GM18867 (cell line): ENCODE results near the gene KCNG2.
"Not testable (repeated sequence)": the region's sequence is repeated elsewhere in the genome, so short reads cannot be mapped to it uniquely, and the experiment has no call there.

Experiments
- ATAC-seq: cut with Tn5 transposase; IDR thresholded peaks from one replicate; pipeline ENCODE4 v1.9.1; 2021; ENCODE audit warnings: mild to moderate bottlenecking, moderate library complexity; ENCODE audit not compliant: unreplicated experiment

The KCNG2 gene, protein sequence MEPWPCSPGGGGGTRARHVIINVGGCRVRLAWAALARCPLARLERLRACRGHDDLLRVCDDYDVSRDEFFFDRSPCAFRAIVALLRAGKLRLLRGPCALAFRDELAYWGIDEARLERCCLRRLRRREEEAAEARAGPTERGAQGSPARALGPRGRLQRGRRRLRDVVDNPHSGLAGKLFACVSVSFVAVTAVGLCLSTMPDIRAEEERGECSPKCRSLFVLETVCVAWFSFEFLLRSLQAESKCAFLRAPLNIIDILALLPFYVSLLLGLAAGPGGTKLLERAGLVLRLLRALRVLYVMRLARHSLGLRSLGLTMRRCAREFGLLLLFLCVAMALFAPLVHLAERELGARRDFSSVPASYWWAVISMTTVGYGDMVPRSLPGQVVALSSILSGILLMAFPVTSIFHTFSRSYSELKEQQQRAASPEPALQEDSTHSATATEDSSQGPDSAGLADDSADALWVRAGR

DNA sequence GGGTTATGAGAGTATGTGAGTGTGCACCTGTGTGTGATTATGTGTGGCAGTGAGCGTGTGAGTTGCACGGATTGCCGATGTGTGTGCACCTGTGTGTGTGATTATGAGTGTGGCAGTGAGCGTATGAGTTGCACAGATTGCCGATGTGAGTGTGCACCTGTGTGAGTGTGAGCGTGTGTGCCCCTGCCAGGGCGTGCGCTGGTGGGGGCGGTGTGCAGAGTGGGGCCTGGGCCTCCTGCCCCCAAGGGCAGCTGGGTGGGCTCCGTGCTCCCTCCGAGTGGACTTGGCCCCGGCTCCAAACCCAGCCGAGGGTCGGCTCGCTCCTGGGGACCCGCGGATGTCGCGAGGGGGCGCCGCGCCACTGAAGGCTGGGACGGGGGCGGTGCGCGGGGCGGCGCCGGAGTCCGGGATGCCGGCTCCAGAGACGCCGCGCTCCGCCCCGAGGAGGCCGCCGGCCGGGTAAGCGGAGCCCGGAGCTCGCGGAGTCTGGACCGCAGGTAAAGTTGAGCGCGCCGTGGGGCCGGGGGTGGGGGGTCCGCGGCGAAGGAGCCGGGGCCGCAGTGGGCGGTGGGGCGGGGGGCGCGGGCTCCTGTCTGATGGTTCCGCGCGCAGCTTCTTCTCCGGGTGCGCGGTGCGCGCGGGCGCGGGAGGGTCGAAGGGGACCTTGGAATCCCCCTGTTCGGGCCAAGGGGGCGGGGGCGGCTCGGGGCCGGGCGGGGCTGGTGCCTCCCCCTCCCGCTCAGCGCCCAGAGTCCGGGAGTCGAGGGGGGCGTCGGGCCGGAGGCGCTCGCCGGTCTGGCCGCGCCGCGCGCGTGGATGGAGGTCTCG, at the start of gene KCNG2:
Gene KCNG2, plus strand, starts transcription at position 421 of the 828 bp plus-strand sequence. CDS start 65,730 bp downstream, outside the sequence.
- no peak for ATAC-seq

DNA sequence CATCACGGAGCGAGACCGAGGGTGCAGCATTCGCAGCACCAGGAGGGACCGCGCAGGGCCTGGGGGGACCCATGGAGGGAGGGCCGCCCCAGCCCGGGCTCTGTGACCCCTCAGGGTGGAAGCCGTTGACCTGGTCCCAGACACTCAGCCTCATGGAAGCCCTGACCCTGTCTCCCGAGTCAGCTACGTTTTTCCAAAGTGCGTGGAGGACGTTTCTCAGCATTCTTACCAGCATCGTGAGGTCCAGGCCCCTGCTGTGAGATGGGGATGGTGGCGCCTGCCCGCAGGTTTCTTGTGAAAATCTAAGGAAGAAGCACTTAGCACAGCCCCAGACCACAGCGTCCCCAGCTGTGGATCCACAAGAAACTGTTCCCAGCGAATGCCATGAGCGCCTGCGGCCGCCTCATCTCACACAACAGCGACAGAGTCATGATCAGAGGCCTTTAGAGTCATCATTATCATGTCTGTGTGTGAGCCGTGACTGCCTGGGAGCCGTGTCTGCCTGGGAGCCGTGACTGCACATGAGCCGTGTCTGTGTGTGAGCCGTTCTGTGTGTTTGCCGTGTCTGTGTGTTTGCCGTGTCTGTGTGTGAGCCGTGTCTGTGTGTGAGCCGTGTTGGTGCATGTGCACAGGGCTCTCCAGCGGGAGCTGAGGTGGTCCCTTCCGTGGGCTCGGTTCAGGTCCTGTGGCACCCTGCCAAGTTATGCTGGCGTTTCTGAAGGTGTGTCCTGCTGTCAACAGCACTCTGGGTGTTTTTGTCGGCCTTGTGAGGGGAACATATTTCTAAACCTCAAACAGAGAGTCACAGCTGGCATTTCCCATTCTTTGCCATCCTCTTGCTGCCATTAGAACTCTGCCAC, 49.2 kb upstream of the KCNG2 start:
- ATAC-seq = no peak

DNA sequence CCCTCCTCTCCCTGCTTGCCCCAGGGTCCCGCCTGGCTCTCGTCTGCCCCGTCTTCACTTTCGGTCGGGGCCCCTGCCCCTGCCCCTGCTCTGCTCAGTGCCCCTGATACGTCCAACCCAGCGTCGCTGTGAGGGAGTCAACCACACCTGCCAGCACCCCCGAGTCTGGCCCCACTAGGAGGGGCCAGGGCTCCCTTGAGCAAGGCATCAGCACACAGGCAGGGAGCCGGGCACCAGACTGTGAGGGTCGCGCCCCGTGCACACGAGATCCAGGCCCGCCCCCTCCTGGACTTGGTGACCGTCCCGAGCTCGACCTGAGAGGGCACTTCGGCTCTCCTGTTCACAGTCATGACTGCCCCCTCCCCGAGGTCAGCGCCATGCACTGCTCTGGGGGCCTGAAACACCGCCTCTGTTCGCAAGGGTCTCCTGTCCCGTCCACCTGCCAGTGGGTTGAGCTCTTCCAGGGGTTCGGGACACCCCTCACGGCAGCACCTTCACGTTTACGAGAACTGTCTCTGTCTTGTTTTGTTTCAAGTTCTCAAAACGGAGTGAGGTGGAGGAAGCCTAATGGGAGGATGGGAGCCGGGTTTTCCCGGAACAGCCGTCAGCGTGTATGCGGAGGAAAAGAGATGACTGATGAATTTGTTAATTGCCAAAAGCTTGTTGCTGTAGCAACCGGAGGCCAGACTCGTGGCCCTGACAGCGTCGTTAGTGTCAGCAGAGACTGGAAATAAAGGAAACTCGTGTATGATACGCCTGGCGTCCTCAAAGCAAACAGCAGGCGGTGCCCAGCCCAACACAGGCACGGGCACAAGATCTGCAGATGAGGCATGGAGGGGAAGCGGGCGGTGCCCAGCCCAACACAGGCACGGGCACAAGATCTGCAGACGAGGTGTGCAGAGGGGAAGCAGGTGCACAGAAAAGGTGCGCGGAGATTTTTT, 48.2 kb upstream of the KCNG2 start:
- ATAC-seq = no peak

DNA sequence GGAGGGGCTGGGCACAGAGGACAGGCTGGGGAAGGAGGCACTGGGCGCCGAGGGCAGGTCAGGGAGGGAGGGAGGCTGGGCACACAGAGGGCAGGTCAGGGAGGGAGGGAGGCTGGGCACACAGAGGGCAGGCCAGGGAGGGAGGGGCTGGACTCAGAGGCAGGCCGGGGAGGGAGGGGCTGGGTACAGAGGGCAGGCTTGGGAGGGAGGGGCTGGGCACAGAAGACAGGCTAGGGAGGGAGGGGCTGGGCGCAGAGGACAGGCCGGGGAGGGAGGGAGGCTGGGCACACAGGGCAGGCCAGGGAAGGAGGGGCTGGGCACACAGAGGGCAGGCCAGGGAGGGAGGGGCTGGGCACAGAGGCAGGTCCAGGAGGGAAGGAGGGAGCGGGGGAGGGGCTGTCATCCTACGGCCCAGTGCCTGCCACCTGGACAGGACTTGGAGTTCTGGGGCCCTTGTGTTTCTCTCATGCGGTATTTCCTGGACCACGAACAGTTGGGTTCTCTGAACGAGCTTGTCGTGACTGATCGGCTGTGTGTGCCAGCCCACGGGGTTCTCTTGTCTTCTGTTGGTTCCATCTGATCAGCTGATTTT, 46.7 kb upstream of the KCNG2 start:
- ATAC-seq = no peak

DNA sequence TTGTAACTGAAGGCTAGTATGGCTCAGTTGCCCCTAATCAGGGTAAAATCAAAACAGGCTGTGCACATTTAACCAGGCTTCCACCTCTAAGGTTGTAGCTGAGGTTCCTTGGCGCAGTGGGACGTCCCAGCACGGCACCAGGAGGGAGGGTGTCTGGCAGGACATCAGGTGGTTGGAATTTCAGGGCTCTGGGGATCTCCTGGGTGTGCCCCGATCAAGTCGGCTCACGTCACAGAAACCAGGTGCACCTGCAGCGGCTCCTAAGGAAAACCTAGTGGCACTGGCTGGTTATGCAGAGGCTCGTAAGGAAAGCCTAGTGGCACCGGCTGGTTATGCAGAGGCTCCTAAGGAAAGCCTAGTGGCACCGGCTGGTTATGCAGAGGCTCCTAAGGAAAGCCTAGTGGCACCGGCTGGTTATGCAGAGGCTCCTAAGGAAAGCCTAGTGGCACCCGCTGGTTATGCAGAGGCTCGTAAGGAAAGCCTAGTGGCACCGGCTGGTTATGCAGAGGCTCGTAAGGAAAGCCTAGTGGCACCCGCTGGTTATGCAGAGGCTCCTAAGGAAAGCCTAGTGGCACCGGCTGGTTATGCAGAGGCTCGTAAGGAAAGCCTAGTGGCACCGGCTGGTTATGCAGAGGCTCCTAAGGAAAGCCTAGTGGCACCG, 45.7 kb upstream of the KCNG2 start:
- ATAC-seq = not testable (repeated sequence)

DNA sequence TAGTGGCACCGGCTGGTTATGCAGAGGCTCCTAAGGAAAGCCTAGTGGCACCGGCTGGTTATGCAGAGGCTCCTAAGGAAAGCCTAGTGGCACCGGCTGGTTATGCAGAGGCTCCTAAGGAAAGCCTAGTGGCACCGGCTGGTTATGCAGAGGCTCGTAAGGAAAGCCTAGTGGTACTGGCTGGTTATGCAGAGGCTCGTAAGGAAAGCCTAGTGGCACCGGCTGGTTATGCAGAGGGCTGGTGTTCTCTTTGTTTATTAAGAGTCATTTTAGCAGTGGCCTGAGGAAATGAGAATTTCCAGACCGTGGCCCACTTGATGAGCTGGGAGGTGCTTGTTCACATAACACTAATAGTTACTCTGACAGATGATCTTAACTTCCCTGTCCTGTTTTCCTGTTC, 44.8 kb upstream of the KCNG2 start:
- not testable (repeated sequence) for ATAC-seq

DNA sequence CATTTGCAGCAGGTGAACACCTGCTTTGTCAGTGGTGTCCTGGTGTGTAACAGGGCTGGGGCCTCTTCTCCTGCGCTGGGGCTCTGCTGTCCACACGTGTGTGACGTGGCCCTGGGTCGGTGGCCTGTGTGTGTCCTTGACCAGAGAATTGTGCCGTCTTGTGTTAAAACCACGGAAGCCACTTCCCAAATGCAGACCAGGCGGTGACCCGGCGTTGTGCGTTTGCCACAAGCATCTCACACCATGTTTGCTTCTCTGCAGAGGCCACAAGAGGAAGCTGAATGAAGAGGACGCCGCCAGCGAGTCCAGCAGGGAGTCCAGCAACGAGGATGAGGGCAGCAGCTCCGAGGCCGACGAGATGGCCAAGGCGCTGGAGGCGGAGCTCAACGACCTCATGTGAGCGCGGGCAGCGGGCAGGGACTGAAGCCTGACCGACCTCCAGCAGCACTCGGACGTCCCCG, 44.3 kb upstream of the KCNG2 start:
- no peak for ATAC-seq

DNA sequence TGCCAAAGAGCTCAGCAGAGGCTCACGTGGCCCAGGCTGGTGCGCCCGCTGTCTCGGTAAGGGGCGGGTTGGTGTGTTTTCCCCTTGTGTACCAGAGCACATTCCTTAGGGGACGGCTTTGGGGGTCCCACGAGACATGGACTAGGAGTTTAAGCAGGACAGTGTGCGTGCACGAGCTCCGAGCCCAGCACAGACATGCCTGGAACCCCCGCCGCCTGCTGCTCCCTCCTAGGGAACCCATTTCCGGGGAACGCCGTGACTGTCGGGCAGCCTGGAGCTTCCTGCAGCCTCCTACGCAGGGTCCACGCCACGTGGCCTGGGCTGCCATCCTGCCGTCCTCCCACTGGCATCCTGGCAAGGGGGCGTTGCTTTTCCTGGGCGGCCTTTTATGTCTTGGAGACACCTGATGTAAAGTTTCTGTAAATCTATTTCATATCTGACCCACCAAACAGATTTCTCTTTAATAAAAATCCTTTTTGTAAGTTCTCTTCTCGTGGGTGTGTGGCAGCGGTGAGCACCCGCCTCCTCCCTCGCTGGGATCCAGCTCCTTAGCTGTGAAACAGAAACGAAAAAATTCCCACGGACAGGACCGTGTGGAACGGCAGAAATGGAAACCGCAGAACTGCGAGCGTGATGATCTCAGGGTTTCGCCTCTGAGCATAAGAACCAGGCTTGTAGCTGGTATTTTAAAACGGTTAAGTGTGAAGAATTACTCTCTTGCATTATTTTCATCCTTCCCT, 43.5 kb upstream of the KCNG2 start:
- ATAC-seq = no peak

DNA sequence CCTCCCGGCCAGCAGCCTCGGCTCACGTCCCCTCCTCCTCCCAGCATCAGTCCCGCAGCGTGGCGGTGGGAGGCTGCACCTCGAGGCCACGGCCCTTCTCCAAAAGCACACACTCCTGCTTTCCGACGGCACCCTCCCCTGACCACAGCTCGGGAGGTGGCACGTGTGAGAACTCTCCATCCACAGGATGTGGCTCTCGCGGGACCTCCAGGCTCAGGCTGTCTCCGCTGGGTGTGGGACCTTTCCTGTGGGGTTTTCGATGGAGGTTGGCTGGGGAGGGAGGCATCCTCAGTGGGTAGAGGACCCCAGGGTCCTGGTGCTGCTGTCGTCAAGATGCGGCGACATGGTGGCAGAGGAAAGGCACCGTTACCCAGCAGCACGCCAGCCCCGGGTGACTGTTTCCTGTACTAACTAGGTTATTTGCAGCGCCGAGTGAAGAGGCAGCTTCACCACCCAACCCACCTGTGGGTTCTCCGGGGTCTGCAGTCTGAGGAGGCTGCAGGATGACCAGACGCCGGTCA, 42.8 kb upstream of the KCNG2 start:
- no peak for ATAC-seq

DNA sequence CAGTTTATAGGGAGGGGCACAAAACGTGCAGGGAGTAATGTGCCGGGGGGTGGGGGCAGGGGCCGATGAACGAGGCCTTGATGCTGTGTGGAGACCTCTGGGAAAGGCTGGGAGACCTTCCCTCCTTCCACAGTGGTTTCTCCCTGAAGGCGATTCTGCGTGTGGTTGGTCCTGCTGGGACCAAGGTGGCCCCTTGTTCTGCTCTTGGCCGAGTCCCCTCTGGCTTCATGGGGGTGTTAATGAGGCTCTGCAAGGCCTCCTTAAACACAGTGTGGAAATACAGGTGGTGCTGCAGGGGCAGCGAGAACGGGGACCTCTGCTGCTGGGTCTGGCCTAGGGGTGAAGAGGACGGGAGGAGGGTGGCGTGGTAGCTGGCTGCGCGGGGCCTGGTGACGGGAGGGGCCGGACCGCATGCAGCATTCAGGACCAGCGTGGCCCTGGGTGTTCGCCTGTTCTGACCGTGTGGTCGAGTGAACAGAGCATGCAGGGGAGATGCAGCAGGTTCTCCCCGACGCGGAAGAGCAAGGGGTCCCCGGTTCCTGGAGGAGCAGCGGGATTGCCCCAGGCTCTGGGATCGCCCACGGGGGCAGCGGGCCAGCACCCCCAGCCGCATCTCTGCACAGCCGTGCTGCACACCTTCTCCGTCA, 42.1 kb upstream of the KCNG2 start:
- no peak for ATAC-seq

DNA sequence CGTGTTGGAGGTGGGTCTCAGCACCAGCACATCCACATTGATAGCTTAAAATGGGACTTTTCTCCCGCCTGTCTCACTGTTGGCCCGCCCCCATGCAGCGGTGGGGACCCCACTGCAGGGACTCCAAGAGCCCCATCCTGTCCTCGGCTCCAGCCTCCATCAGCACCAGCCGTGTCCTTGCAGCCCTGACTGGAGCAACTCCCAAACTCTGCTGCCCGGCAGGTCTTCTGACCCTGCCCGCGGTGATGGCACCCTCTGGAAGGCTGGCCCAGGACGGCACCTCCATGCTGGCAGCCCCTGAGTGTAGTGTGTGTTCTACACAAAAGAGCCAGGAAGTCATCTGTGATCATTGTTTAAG, 41.6 kb upstream of the KCNG2 start:
- ATAC-seq = no peak

DNA sequence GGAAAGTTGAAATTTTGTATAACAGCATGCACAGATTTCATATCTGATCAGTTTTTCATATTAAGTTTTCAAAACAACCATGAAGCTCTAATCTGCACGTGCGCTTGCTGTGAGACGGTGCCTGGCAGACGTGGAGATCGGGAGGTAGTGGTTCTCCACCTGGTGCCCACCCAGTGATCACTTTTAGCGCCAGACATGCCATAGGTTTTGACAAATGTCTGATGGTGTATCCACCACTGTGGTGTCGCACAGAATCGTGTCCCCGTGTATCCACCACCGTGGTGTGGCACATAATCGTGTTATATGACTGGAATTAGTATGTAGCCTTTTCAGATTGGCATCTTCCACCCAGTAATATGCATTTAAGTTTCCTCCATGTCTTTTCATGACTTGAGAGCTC, 40.9 kb upstream of the KCNG2 start:
- no peak for ATAC-seq

DNA sequence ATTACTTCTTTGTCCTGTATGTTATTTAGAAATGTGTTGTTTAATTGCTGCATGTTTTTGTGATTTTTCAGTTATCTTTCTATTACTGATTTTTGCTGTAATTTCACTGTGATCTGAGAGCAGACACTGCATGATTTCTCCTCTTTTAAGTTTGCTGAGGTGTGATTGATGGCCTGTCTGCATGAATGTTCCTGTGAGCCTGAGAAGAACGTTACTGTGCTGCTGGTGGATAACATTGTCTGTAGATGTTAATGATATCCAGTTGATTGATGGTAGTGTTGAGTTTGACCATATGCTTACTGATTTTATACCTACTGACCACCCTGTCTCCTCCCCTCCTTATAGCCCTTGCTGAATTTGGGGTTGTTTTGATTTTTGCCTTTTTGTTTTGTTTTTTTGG, 37.4 kb upstream of the KCNG2 start:
- no peak for ATAC-seq

DNA sequence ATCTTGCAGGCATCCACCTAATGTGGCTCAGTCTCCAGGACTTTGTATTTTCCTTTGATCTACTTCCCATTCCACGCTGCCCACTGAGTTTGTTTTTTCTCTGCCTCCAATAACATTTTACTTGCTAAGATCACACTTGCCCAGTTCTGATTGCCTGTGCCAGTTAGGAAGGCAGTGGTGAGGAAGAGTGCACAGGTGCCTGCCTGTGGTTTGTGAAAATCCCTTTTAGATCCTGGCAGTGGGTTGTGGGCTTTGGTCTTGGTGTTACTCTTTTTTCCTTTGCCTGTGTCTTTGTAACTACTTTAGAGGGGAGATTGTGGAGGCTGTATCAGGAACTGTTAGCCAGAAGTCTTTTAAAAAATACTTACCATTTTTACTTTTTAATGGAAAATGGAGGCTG, 36.9 kb upstream of the KCNG2 start:
- ATAC-seq = no peak

DNA sequence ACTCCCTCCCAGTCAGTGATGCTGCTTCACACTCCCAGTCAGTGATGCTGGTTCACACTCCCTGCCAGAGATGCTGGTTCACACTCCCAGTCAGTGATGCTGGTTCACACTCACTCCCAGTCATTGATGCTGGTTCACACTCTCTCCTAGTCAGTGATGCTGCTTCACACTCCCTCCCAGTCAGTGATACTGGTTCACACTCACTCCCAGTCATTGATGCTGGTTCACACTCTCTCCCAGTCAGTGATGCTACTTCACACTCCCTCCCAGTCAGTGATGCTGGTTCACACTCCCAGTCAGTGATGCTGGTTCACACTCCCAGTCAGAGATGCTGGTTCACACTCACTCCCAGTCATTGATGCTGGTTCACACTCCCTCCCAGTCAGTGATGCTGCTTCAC, 34.3 kb upstream of the KCNG2 start:
- no peak for ATAC-seq

DNA sequence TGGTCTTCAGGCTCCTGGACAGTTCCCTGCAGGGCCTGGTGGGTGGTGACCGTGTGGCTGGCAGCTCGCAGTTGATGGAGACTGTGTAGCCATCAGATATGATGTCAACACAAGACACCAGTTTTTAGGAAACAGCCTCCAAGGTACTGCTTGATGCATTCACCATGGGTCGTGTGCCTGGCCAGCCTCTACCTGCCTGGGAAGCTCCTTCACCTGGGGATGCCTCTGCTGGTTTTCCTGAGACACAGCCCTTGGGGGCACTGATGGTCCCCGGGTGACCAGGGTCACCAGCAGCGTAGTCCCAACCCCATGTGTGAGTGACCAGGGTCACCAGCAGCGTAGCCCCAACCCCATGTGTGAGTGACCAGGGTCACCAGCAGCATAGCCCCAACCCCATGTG, 33.6 kb upstream of the KCNG2 start:
- ATAC-seq = no peak

DNA sequence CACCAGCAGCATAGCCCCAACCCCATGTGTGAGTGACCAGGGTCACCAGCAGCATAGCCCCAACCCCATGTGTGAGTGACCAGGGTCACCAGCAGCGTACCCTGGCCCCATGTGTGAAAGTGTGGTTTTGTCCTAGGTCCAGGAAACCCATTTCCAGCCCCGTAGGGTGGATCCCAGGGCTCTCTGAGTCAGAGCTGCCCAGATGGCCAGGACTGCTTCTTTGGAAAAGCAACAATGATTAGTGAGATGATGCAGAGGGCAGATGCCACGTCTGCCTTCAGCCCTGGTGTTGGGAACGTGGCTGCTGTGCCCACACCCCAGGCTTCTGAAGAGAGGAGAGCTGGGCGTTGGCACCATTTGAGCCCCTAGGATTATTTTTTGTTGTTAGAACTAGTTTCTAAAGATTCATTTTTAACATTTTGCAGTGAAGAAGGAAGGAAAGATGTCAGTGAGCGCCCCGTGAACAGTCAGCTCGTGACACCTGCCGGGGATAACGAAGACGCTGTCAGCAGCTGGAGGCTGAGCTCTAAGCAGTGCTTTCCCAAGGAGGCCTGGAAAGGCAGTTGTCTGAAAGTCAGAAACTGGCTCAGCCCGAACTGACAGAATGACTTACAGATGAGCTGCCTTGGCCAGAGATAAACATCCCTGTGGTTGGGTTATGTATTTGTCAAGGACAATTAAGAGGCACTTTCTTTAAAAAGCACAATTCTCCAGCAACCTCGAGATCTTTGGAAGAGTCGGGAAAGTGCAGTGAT, 32.1 kb upstream of the KCNG2 start:
- no peak for ATAC-seq
